Activated naive CD8-positive, alpha-beta T cell treated with anti-CD3 and anti-CD28 coated beads, Interleukin-2, amount 10 ng/mL, durations not matched to agents 7 days and 5 days (primary cell): ENCODE results near the gene ABHD6. TPM values are rescaled to one million over a fixed set of nuclear protein-coding genes. Genes with fewer than 3 reads are reported as not detected.

ENCODE experiments used
- ATAC-seq: fragments of 150-1000 bp; cut with Tn5 transposase; one replicate; pipeline ENCODE4 v1.10.0; 2021; ENCODE audit warnings: low read depth, moderate library complexity
- POLR2A ChIA-PET: fragments of 350-600 bp; sonication (Branson Sonifier 250); formaldehyde crosslinking; loops from one replicate; lab custom pipeline; 2021; ENCODE audit warnings: antibody characterized with exemption; lab: Charles Lee
- DNase-seq: peaks from one replicate; pipeline ENCODE4 v3.0.0; 2021
- H3K27ac Mint-ChIP-seq: one replicate; pipeline ENCODE4 v1.8.0; 2022; ENCODE audit warnings: mild to moderate bottlenecking, mixed read lengths
- H3K27me3 Mint-ChIP-seq: one replicate; pipeline ENCODE4 v1.8.0; 2022; ENCODE audit warnings: mild to moderate bottlenecking, moderate library complexity, mixed read lengths
- H3K36me3 Mint-ChIP-seq: one replicate; pipeline ENCODE4 v1.8.0; 2021; ENCODE audit warnings: mild to moderate bottlenecking, mixed read lengths
- H3K4me1 Mint-ChIP-seq: one replicate; pipeline ENCODE4 v1.8.0; 2021; ENCODE audit warnings: mixed read lengths
- H3K4me3 Mint-ChIP-seq: one replicate; pipeline ENCODE4 v1.8.0; 2022; ENCODE audit warnings: mild to moderate bottlenecking, moderate library complexity, mixed read lengths
- H3K9me3 Mint-ChIP-seq: one replicate; pipeline ENCODE4 v1.8.0; 2021; ENCODE audit warnings: mixed read lengths
- total RNA-seq, 2 experiments: library from RNA; stranded (reverse); gene quantifications; one replicate each; pipeline ENCODE4 v1.2.3, GENCODE V29; 2021

ABHD6 gene
- total RNA-seq, 2 experiments from 2014 or later: 4.4 to 5.3 TPM

- Mint-ChIP-seq H3K9me3 (no peaks in the 10 kb centered on the region), H3K27ac (no peak overlapping the region), H3K4me3 (no peak overlapping the region), H3K27me3 (no peaks in the 10 kb centered on the region), H3K4me1 (peaks cover 16% of the 10 kb centered on the region), H3K36me3 (peaks cover 32% of the 10 kb centered on the region)
- POLR2A ChIA-PET: no interaction called here
- DNase-seq: no peak
- ATAC-seq: no peak
These were observed 103.8 kb downstream of the ABHD6 start for GRCh38 chr3:58341376-58341775.

- Mint-ChIP-seq H3K4me3 (no peak overlapping the region), H3K4me1 (peaks cover 21% of the 10 kb centered on the region), H3K27me3 (no peaks in the 10 kb centered on the region), H3K9me3 (no peaks in the 10 kb centered on the region), H3K27ac (no peak overlapping the region), H3K36me3 (peaks cover 39% of the 10 kb centered on the region)
- DNase-seq (no peak), ATAC-seq (no peak)
- POLR2A ChIA-PET: no interaction called here
These were observed 105.1 kb downstream of the ABHD6 start for GRCh38 chr3:58342676-58343075.

Other genes with a start within 250 kb of the ABHD6 start
- gene FLNB, start 229.4 kb upstream of the ABHD6 start, total RNA-seq: 10 to 100 TPM; 14.6 TPM
- not detected for gene DNASE1L3, start 26.8 kb upstream of the ABHD6 start, total RNA-seq
- 10 to 100 TPM; 13.9 to 14.4 TPM for gene RPP14, start 68.5 kb downstream of the ABHD6 start, total RNA-seq
- 1 to 10 TPM; 7.5 to 8.1 TPM for gene HTD2, start 68.7 kb downstream of the ABHD6 start, total RNA-seq
- 10 to 100 TPM; 38.6 to 41.5 TPM for gene PXK, start 95.1 kb downstream of the ABHD6 start, total RNA-seq
- 10 to 100 TPM; 47.8 to 51.2 TPM for gene PDHB, start 196.0 kb downstream of the ABHD6 start, total RNA-seq